ENCODE results near the gene GDF15. TPM values are rescaled to one million over a fixed set of nuclear protein-coding genes. Genes with fewer than 3 reads are reported as not detected.
A peak's percentile ranks its signal among the peaks of the same experiment; 100 is the strongest.

GDF15 gene
- total RNA-seq, 2 donors from 2014 or later, result 0.45 to 0.50 TPM

- Mint-ChIP-seq H3K4me1 (peaks cover 20% of the 10 kb centered on the region), H3K36me3 (ENCODE audit: low read depth) (peaks cover 12% of the 10 kb centered on the region), H3K9me3 (no peaks in the 10 kb centered on the region), H3K27ac (peak overlapping the region; percentile 47), H3K27me3 (no peaks in the 10 kb centered on the region), H3K4me3 (peak overlapping the region; percentile 83)
- peak; percentile 14 for ATAC-seq (replicated peaks)
Measured at GRCh38 chr19:18416778-18417249, 30.9 kb downstream of the GDF15 start.

GRCh38 chr19:18417250-18418028 lies 31.5 kb downstream of the GDF15 start:
- H3K9me3 Mint-ChIP-seq, result no peaks in the 10 kb centered on the region
- H3K4me3 Mint-ChIP-seq, result peak overlapping the region; percentile 83
- ATAC-seq (replicated peaks), result no peak
- H3K36me3 Mint-ChIP-seq (ENCODE audit: low read depth), result peaks cover 17% of the 10 kb centered on the region
- H3K27ac Mint-ChIP-seq, result peak overlapping the region; percentile 47
- H3K27me3 Mint-ChIP-seq, result no peaks in the 10 kb centered on the region
- H3K4me1 Mint-ChIP-seq, result peaks cover 24% of the 10 kb centered on the region

GRCh38 chr19:18418029-18418482 lies 32.1 kb downstream of the GDF15 start:
- H3K36me3 Mint-ChIP-seq (ENCODE audit: low read depth), result peaks cover 23% of the 10 kb centered on the region
- no peak for ATAC-seq (replicated peaks)
- no peaks in the 10 kb centered on the region for H3K27me3 Mint-ChIP-seq
- H3K27ac Mint-ChIP-seq, result peak overlapping the region; percentile 78
- H3K4me3 Mint-ChIP-seq, result peak overlapping the region; percentile 83
- peaks cover 29% of the 10 kb centered on the region for H3K4me1 Mint-ChIP-seq
- no peaks in the 10 kb centered on the region for H3K9me3 Mint-ChIP-seq

GRCh38 chr19:18418483-18419194 lies 32.7 kb downstream of the GDF15 start:
- Mint-ChIP-seq H3K9me3 (no peaks in the 10 kb centered on the region), H3K4me3 (peak overlapping the region; percentile 83), H3K27me3 (no peaks in the 10 kb centered on the region), H3K27ac (peak overlapping the region; percentile 78), H3K36me3 (ENCODE audit: low read depth) (peaks cover 26% of the 10 kb centered on the region), H3K4me1 (peaks cover 31% of the 10 kb centered on the region)
- peak; percentile 16 for ATAC-seq (replicated peaks)

GRCh38 chr19:18419195-18419698 lies 33.3 kb downstream of the GDF15 start, which contains the start of gene SSBP4:
Gene SSBP4 (plus strand): TSS chr19:18419398. CDS start chr19:18419649, 251 bp downstream.
- Mint-ChIP-seq H3K27ac (peak within 1 kb of the TSS; percentile 95), H3K27me3 (no peaks in the 10 kb centered on the region), H3K4me3 (peak within 1 kb of the TSS; percentile 97), H3K9me3 (no peaks in the 10 kb centered on the region), H3K4me1 (peaks cover 31% of the 10 kb centered on the region), H3K36me3 (ENCODE audit: low read depth) (peaks cover 26% of the 10 kb centered on the region)
- ATAC-seq (replicated peaks), result peak; percentile 57

GRCh38 chr19:18419699-18420460 lies 33.9 kb downstream of the GDF15 start:
- H3K9me3 Mint-ChIP-seq, result no peaks in the 10 kb centered on the region
- peak overlapping the region; percentile 97 for H3K4me3 Mint-ChIP-seq
- peaks cover 26% of the 10 kb centered on the region for H3K36me3 Mint-ChIP-seq (ENCODE audit: low read depth)
- H3K27me3 Mint-ChIP-seq, result no peaks in the 10 kb centered on the region
- H3K27ac Mint-ChIP-seq, result peak overlapping the region; percentile 95
- peak; percentile 55 for ATAC-seq (replicated peaks)
- H3K4me1 Mint-ChIP-seq, result peaks cover 31% of the 10 kb centered on the region

- H3K4me1 Mint-ChIP-seq, result peaks cover 37% of the 10 kb centered on the region
- peaks cover 26% of the 10 kb centered on the region for H3K36me3 Mint-ChIP-seq (ENCODE audit: low read depth)
- no peak for ATAC-seq (replicated peaks)
- H3K27me3 Mint-ChIP-seq, result no peaks in the 10 kb centered on the region
- H3K27ac Mint-ChIP-seq, result peak overlapping the region; percentile 95
- H3K4me3 Mint-ChIP-seq, result peak overlapping the region; percentile 97
- H3K9me3 Mint-ChIP-seq, result no peaks in the 10 kb centered on the region
Measured at GRCh38 chr19:18420930-18421329, 35.0 kb downstream of the GDF15 start.

GRCh38 chr19:18421371-18421959 lies 35.5 kb downstream of the GDF15 start:
- Mint-ChIP-seq H3K4me1 (peaks cover 38% of the 10 kb centered on the region), H3K27me3 (no peaks in the 10 kb centered on the region), H3K27ac (peak overlapping the region; percentile 95), H3K4me3 (peak overlapping the region; percentile 97), H3K9me3 (no peaks in the 10 kb centered on the region), H3K36me3 (ENCODE audit: low read depth) (peaks cover 26% of the 10 kb centered on the region)
- ATAC-seq (replicated peaks), result no peak

- peak overlapping the region; percentile 97 for H3K4me3 Mint-ChIP-seq
- H3K4me1 Mint-ChIP-seq, result peaks cover 38% of the 10 kb centered on the region
- peak; percentile 34 for ATAC-seq (replicated peaks)
- H3K27ac Mint-ChIP-seq, result peak overlapping the region; percentile 95
- H3K27me3 Mint-ChIP-seq, result no peaks in the 10 kb centered on the region
- peaks cover 26% of the 10 kb centered on the region for H3K36me3 Mint-ChIP-seq (ENCODE audit: low read depth)
- no peaks in the 10 kb centered on the region for H3K9me3 Mint-ChIP-seq
Measured at GRCh38 chr19:18422530-18423191, 36.7 kb downstream of the GDF15 start.

GRCh38 chr19:18423258-18424020 lies 37.5 kb downstream of the GDF15 start:
- Mint-ChIP-seq H3K4me1 (peaks cover 36% of the 10 kb centered on the region), H3K27me3 (no peaks in the 10 kb centered on the region), H3K4me3 (peak overlapping the region; percentile 97), H3K9me3 (no peaks in the 10 kb centered on the region), H3K27ac (peak overlapping the region; percentile 95), H3K36me3 (ENCODE audit: low read depth) (peaks cover 26% of the 10 kb centered on the region)
- no peak for ATAC-seq (replicated peaks)

- H3K4me1 Mint-ChIP-seq, result peaks cover 32% of the 10 kb centered on the region
- no peaks in the 10 kb centered on the region for H3K27me3 Mint-ChIP-seq
- no peak for ATAC-seq (replicated peaks)
- no peaks in the 10 kb centered on the region for H3K9me3 Mint-ChIP-seq
- H3K4me3 Mint-ChIP-seq, result peak overlapping the region; percentile 97
- peaks cover 26% of the 10 kb centered on the region for H3K36me3 Mint-ChIP-seq (ENCODE audit: low read depth)
- peak overlapping the region; percentile 56 for H3K27ac Mint-ChIP-seq
Measured at GRCh38 chr19:18424122-18424889, 38.3 kb downstream of the GDF15 start.

- Mint-ChIP-seq H3K36me3 (ENCODE audit: low read depth) (peaks cover 25% of the 10 kb centered on the region), H3K4me1 (peaks cover 31% of the 10 kb centered on the region), H3K9me3 (no peaks in the 10 kb centered on the region), H3K4me3 (no peak overlapping the region), H3K27ac (peak overlapping the region; percentile 68), H3K27me3 (no peaks in the 10 kb centered on the region)
- ATAC-seq (replicated peaks), result no peak
Measured at GRCh38 chr19:18424890-18425514, 39.0 kb downstream of the GDF15 start.

All from activated T-helper 17 cell treated with anti-CD3 and anti-CD28 coated beads, Interleukin-2, amount 50 U/mL, for 72 hours (primary cell).